ENCODE data around the gene PTPRD.

The PTPRD gene

DNA sequence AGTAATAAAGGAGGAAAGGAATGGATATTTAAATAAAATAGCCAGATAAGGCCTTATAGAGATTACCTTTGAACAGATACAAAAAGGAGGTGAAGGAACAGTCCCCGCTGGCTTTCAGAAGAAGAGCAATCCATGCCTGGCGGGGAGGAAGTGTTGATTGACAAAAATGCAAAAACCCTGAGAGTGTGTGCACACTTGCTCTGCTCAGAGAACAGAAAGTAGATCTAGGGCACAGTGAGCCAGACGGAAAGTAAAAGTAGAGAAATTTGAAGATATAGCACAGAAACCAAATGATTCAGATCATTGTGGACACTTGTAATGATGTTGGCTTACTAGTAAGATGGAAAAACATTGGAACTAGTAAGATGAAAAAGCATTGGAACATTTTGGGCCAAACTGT lies 720.6 kb downstream of the PTPRD start:
- DNase-seq (ENCODE audit: low read depth in 2 of 2), result no peak

DNA sequence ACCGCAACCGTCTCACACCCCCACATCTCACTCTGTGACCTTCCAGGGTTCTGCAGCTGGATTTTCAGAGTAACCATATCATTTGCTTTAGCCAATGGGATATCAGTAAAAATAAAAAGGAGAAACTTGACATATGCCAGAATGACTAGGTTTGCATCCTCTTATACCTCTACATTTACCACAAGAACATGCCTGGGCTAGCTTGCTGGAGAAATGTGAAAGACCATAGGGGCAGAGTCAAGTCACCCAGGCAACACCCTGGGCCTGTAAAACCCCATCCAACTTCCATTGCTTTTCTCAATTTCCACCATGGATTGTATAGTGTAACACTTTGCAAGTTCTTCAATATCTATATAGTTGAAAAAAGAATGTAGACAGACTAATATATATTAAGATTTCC lies 731.1 kb downstream of the PTPRD start:
- no peak for DNase-seq (ENCODE audit: low read depth in 2 of 2)

DNA sequence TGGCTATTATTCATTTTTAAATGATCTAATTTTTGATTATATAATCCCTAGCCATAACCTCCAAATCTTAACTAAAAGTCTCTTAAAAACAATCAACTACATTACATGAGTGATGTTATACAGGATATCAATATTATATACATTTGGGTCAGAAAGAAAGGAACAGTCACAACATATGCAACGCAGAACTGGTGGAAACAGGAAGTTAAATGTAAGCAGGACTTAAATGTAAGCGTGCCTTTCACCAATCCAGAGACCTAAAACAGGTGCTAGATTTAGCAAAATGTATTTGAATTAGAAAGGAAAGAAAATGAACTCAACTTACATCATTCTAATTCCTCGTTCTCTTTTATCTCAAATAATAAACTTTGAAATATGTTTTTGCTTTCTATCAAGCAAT lies 738.5 kb downstream of the PTPRD start:
- no peak for DNase-seq (ENCODE audit: low read depth in 2 of 2)

DNA sequence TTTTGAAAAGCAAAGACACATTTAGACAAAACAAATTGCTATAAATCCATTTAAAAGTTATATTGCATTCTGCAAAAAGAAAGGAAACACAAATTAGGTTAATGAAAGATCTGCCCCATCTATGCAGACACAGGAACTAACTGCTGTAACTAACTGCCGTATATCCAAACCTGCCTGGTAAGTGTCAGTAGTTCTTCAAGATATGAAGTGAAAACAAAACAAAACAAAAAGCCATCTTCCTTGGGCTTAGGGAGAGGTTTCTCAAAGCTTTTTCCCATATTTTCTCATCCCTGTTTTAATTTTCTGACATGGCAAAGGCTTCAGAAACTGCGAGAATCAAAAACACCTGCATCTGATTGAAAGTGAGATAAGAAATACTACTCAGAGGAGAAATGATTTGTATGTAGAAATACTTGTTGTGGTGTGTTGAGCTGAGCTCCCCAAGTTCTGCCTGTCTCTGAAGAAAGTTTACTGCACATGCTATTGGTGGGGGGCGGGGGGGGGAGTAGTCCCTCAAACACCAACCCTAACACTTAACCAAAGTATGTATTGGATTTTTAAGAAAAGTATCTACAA lies 750.5 kb downstream of the PTPRD start:
- DNase-seq (ENCODE audit: low read depth in 2 of 2), result no peak

DNA sequence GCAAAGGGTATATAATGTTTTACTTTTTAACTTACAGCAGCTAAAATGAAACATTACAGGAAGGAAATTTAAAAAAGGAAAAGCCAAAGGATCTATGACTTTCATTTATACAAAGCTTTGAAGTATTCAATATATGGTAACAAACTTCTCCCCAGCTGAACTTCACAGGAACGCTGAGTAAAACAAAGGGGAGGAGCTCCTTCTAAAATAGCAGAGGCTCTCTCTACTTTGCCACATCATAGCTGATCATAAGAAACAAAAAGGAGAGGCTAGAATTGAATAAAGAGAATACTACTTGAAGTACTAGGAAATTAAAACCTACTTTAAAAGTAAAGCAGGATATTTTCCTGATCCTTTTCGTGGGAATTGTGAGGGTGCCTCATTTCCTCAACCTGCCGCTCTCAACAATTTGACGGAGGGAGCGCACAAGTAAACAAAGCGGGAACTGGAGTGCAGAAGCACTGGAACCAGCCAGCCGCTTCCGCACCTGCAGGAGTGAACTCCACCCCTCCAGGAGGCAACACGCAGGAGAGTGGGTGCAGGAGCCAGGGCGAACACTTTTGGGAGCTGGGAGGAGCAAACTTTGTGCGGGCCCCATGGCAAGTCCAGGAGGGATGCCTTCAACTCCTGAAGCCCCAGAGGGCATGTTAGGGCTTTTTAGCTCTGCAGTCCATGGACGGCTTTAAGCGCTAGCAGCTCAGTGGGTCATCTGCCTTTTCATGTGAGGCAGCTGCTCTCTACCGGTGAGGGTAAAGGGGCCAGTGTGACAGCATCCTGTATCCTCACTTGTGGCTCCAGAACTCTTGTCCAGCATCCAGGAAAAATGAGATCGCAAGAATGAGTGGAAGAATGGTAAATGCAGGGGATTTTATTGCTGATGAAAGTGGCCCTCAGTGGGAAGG lies 757.4 kb downstream of the PTPRD start:
- no peak for DNase-seq (ENCODE audit: low read depth in 2 of 2)

DNA sequence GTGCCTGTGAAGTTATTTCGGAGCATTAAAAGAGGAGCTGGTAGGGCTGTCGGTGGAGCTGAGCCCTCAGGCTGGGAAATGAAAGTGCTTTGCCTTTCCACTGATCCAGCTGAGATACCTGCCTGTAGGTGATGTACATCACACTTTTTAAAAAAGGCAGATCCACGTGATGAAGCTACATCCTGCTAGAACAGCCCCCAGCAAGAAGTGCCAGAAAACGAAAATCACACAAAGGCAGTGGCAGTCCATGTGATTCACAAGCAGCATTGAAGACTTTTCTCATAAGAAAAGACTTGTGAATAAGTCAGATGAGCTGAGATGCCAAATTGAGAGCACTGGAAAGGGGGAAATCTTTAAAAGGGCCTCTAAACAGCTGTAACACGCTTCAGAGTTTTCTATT lies 765.1 kb downstream of the PTPRD start:
- no peak for DNase-seq (ENCODE audit: low read depth in 2 of 2)

DNA sequence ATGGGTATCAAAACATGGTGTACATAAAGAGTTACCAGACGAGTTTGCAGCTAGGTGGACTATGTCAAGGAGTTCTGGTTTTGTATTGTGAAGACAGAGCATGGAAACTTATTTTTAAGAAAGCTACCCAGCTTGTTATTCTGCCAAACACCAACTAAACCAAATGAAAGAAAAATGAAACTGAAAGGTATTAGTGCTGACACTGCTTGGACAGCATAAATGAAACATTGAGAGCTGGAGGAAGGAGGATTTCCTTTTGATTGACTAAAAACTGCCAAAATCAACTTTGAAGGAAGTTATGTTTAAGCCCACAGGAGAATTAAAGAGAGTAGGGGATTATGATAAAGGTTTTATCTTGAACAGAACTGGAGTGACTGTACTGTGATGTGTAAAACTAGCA lies 766.2 kb downstream of the PTPRD start:
- no peak for DNase-seq (ENCODE audit: low read depth in 2 of 2)

DNA sequence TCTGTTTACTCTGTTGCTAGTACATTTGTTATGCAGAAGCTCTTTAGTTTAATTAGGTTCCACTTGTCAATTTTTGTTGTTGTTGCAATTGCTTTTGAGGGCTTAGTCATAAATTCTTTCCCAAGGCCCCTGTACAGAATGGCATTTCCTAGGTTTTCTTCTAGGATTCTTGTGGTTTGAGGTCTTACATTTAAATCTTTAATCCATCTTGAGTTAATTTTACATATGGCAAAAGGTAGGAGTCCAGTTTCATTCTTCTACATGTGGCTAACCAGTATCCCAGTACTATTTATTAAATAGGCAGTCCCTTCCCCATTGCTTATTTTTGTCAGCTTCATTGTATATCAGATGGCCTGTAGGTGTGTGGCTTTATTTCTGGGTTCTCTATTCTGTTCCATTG lies 792.4 kb downstream of the PTPRD start:
- DNase-seq (ENCODE audit: low read depth in 2 of 2), result no peak

DNA sequence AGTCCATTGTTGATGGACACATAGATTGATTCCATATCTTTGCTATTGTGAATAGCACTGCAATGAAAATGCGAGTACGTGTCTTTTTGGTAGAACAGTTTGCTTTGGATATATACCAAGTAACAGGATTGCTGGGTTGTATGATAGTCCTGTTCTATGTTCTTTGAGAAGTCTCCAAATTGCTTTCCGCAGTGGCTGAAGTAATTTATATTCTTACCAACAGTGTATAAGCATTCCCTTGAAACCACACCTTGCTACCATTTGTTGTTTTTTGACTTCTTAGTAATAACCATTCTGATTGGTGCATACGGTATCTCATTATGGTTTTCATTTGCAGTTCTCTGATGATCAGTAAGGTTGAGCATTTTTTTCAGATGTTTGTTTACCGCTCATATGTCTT lies 792.9 kb downstream of the PTPRD start:
- no peak for DNase-seq (ENCODE audit: low read depth in 2 of 2)

DNA sequence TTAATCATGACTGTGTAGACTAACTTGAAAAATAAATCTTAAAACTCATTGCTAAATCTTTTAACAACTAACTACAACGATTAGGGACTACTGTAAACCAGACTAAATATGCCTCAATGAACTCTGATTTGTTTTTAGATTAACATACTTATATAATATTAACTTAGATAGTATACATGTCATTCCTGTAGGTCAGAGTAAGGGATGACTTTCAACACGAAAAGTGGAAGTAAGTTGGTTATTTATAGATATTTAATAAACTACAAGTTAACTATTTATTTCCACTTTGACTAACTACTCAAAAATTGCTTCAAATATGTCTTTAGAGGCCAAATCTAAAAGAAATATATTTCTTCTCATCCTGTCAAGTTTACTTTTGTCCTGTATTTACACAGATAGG lies 795.6 kb downstream of the PTPRD start:
- no peak for DNase-seq (ENCODE audit: low read depth in 2 of 2)

DNA sequence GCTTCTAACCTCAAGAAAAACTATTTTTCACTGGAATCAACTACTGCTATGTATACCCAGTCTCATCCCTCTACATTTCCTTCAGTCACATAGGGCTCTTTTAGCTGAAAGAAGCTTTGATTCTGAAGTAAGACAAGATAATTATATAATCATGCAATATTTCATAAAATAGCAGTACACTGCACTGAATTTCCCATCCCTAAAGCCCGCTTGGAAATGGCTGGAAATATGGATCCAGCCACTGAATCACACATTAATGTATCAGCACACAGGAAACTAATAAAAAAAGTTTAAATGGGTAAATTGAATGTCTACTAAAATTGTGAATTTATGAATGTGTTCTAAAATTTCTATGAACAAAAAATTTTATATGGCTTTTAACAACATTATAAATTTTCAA lies 808.7 kb downstream of the PTPRD start:
- no peak for DNase-seq (ENCODE audit: low read depth in 2 of 2)

DNA sequence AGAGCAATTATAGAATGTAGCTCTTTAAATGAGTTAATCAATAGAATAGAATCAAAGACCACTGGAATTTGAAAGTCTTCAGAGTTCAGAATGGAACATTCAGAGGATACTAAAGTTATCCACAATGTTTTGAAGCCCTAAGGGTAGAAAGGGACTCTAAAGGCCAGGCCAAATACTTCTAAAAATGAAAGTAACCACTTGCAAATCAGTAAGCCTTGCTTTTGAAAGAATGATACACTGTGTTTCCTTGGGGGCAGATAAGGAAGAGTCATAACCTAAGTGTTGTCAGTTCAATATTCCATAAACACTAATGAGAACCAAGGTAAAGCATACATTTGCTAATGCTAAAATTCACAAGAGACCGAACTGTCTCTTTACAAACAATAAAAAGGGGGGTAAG lies 813.5 kb downstream of the PTPRD start:
- DNase-seq (ENCODE audit: low read depth in 2 of 2), result no peak

DNA sequence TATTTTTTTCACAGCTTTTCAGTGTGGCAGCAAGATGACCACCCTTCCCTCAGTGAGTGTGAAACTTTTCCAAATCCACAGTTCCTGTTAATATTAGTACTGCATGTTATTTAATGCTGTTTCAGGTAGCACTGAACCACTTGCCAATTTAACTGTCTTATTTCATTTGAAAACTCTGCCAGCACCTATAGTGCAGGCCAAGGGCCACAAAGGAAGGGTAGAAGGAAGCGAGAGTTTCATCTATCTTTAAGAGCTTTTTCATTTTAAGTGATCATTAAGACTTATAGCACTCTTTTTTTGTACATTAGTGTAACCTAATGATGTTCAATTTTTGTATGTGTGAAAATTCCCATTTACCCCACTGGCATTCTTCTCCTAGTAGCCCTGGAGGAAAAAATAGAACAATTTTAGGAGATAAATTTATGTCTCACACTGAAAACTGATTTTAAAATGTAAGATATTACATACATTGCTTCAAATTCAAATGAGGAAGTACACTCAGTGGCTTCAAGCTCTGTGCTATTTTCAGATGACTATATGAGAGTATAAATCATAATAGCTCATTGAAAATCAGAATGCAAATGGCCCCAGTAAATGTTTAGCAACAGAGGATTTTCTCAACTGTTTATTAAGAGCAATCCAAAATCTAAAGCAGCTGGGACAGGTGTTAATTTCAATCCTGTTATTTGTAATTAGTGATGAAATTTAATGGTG lies 820.5 kb downstream of the PTPRD start:
- DNase-seq (ENCODE audit: low read depth in 2 of 2), result no peak

DNA sequence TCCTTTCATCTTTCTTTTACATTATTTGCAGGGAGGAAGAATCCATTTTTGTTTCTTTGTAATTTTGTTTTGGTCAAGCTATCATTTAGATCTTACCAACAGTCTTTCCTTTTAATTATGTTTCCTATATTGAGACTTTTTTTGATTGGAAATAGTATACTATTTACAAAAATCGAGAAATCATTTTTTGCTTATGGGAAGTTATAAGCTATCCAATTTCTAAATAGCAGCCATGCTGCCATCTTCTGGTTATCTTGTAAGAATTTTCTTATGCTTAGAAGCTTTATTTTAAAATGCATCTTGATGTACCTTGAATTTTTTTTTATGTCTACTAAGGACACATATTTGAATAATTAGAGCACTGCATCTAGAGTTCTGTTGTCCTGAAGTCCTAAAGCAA lies 821.2 kb downstream of the PTPRD start:
- DNase-seq (ENCODE audit: low read depth in 2 of 2), result no peak

DNA sequence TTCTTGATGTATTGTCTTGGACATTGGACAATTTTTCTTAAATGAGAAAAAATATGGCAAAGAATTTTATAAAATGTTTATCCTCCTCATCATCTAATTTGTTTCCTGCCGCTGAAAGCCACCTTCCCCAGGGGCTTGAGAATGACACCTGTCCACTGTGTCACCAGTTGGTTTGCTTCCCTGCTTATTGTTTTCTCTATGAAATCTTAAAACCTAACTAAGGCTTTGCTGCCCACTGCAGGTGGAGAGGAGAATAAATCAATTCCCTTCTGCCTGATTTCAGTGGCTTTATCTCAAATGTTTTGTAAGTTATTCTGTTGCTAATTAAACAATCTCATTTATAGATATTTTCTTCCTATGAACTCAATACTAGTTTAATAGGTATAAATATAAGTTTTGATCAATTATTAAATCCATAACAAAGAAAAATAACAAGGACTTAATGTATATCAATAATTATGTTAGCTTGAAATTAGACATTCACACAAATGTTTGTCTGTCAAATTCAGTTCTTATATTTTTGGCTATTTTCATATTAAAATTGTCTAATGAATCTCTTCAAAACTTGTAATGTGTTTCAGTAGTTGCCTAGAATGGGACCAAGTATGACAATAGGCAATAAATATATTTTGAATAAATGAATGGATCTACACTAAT lies 822.5 kb downstream of the PTPRD start:
- no peak for DNase-seq (ENCODE audit: low read depth in 2 of 2)

DNA sequence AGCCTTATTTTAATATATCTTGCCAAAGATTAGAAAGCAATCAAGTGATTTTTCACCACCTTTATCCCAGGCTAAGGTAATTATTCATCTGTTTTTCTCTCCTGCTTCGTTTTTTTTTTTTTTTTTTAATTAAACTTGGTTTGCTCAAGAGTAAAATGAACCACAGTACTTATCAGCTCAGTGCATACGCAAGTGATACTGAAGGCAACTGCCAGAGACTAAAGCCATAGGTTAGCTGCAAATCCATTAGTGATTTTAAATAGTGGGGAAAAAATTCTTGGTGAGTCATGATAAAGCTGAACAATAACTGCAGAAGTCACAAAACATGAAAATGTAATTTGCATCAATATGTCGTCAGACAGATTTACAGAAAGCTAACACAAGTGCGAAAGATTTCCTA lies 829.1 kb downstream of the PTPRD start:
- no peak for DNase-seq (ENCODE audit: low read depth in 2 of 2)

DNA sequence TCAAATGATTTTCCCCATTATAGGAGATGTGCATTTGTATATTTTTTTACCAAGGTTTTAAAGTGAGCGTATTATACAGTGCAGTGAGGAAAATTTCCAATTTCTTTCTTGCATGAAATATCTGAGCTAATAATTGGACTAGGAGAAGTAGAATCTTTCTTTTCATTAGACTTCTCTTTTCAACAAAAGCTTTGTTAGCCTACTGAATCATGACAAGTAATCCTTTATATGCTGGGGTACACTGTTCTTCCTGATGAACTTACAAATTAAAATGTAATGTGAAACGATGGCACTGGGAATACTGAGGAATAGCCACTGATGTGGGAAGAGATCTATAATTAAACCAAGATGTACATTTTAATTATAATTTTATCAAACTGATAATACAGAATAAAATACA lies 829.6 kb downstream of the PTPRD start:
- DNase-seq (ENCODE audit: low read depth in 2 of 2), result no peak

DNA sequence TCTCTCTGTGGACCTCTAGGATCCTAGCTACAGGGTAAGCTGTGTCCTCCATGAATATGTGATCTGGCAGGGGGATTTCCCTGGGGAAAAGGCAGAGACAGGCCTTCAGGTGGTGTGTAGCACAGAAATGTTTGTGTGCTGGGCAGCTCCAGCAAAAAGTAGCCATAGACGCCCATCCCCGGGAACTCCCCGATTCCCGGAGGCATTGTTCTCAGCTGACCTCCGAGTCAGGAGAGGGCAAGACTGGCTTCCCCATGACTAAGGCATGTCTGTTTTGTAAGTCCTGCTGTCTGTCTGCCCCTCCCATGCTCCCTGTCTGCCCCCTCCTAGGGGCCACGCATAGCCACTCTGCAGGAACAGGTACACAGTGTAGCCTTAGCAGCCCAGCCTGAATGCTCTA lies 834.5 kb downstream of the PTPRD start:
- DNase-seq (ENCODE audit: low read depth in 2 of 2), result no peak

DNA sequence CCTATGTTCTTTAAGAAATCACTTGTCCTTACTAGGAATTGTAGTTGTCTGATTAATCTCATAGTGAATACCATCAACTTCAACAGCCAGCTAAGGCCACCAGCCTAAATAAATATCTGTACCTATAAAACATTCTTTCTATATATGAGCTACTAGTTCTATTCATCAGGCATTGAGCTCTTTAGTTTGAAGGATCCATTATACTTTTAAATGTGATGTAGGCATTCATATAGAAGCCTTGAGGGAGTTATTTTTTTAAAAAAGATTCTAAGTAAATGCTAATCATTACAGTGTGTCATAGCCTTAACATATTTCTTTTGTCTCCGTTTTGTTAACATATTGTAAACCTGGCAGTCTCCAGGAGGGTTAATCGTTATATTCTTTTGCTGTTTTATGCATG lies 838.3 kb downstream of the PTPRD start:
- no peak for DNase-seq (ENCODE audit: low read depth in 2 of 2)

DNA sequence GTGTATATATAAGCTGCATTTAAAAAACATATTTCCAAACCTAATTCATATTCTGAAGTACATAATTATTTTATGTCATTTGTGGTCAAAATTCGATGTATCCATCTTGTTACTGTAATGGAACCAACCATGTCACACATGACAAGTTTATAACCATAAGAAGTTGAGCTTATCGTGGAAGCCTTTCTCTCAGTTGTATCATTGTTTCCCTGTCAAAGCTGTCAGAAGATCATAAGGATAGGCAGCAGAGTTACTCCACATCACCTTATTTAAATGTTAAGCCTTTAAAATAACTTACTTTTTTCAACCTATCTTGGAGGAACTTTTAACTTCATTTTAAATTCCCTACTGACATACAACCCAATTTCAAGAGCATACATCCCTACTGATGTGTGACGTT lies 841.5 kb downstream of the PTPRD start:
- DNase-seq (ENCODE audit: low read depth in 2 of 2), result no peak

DNA sequence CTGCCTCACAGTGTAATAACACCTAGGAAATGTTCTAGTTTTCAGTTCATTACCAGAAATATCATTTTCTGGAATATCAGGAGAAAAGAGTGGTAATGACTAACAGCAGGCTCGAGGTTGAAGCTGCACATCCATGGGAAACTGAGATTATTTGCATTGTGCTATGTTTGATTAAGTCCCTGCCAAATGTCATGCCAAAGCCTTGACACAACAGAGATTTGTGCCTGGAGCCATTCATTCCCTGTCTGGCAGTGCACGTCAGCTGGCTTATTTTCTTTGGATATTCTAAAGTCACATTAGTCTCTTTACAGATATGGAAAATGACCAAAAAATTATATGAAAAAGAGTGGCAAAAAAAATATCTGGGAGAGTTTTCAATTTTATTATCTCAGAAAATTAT lies 848.0 kb downstream of the PTPRD start:
- DNase-seq (ENCODE audit: low read depth in 2 of 2), result no peak

DNA sequence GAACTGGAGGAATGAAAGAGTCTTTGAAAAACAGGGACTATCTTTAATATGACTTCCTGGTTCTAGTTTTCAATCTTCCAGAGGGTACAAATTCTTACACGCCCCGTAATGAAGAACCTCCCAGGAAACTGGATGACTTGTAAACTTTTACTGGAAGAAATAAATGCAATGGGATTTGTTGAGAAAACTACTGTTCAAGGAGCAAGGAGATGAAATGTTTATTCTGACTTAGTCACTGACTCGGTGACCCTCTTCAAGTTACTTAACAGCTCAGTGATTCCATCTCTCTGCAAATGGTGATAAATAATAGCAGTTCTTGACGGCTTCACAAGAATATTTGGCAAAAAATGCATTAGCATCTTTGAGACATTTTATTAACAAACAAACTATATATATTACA lies 858.6 kb downstream of the PTPRD start:
- no peak for DNase-seq (ENCODE audit: low read depth in 2 of 2)

DNA sequence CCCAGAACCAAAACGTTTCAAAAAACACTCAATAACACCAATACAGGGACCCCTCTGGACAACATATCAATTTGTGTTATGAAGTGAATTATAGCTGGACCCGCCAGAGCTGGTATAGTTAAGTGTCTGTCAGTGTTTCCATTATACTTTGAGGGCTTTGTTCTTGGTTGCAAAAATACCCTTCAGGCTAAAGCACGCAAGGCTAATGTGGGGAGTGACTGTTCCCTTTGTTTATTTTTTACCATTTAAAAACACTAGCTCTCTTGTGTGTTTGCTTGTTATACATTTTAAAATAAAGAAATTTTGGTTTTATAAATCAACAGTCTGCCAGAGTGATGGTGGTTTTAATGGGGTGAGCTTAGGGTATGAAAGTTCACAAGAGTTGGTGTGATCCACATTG lies 859.5 kb downstream of the PTPRD start:
- DNase-seq (ENCODE audit: low read depth in 2 of 2), result no peak

All from activated CD8-positive, alpha-beta memory T cell treated with anti-CD3 and anti-CD28 coated beads for 4 hours (primary cell).